PC-3 (cell line): ENCODE measurements around the gene HBG2.

ENCODE experiments used
- CTCF ChIP-seq: fragments of 300-600 bp; sonication (generic); conservative IDR thresholded peaks from 2 replicates; pipeline ENCODE4 v1.5.1; 2017; ENCODE audit warnings: antibody characterized with exemption, low read depth, mild to moderate bottlenecking, low read length
- EZH2 ChIP-seq: fragments of 300-600 bp; sonication (generic); IDR thresholded peaks from one replicate; pipeline ENCODE4 v1.6.1; 2017; ENCODE audit warnings: antibody characterized with exemption, mild to moderate bottlenecking, low read length; ENCODE audit not compliant: unreplicated experiment
- EZH2phosphoT487 ChIP-seq: fragments of 300-600 bp; sonication (generic); IDR thresholded peaks from 2 replicates; pipeline ENCODE4 v1.6.1; 2018; ENCODE audit warnings: mild to moderate bottlenecking, antibody characterized with exemption, low read length, borderline replicate concordance

- TF ChIP-seq EZH2phosphoT487 = no peak
- TF ChIP-seq CTCF = no peak
- TF ChIP-seq EZH2 = no peak
Observed at GRCh38 chr11:5279471-5280090, 25.0 kb upstream of the HBG2 start.
